H1 (cell line): ENCODE results near the gene PCSK9. TPM values are rescaled to one million over a fixed set of nuclear protein-coding genes. Genes with fewer than 3 reads are reported as not detected.

Experiments
- CBX5 ChIP-seq: fragments of 300-800, 300-1000 bp; sonication (generic); IDR thresholded peaks from 2 replicates; pipeline ENCODE4 v1.7.1; 2016; ENCODE audit warnings: antibody characterized with exemption, low read length, low read depth
- SP4 ChIP-seq: IDR thresholded peaks from 2 replicates; pipeline ENCODE4 v1.6.1; 2012; ENCODE audit warnings: low read length, inconsistent platforms
- TBP ChIP-seq: IDR thresholded peaks from 2 replicates; pipeline ENCODE4 v1.6.1; 2011; ENCODE audit warnings: low read depth, low read length, improper control_type of control experiment
- polyA plus RNA-seq, 7 experiments: library from polyadenylated mRNA; depleted of rRNA in 3 of 7; stranded (reverse) in 5 of 7; unstranded in 2 of 7; fragments of >200 nt in 5 of 7; fragments of 200-250 nt in 2 of 7; gene quantifications; 1 replicate in 5 of 7; 2 replicates in 1 of 7; 4 replicates in 1 of 7; pipeline versions ENCODE4 v1.2.1 to v1.2.3, GENCODE V29; 2011 to 2013; ENCODE audit warnings: missing spikeins in 2 of 7, mixed read lengths in 2 of 7
- total RNA-seq: library from RNA; stranded (reverse); fragmentation: NEBNext Ultra II Directional; extraction: Animal tissue kit (Norgen Biotek cat#: 25700); gene quantifications from 2 replicates; pipeline ENCODE4 v1.2.1, GENCODE V29; 2021

PCSK9 gene
- total and polyA plus RNA-seq, 2 of the 8 experiments (the other 6 are each of a cell fraction or from before 2014, with no cell fraction given), result 22.3 to 32.3 TPM

- no peak for TF ChIP-seq TBP
- TF ChIP-seq SP4, result no peak
- TF ChIP-seq CBX5, result no peak
These were observed 34.0 kb downstream of the PCSK9 start (continued) for GRCh38 chr1:55073187-55073916.
